Pons (tissue), 1 donor: ENCODE results near the gene LTBP1.
"Not testable (repeated sequence)": the region's sequence is repeated elsewhere in the genome, so short reads cannot be mapped to it uniquely, and the experiment has no call there.

ENCODE experiments used
- DNase-seq: peaks from one replicate; pipeline ENCODE4 v3.0.0-alpha.2; 2016; ENCODE audit warnings: low spot score

LTBP1 gene

DNA sequence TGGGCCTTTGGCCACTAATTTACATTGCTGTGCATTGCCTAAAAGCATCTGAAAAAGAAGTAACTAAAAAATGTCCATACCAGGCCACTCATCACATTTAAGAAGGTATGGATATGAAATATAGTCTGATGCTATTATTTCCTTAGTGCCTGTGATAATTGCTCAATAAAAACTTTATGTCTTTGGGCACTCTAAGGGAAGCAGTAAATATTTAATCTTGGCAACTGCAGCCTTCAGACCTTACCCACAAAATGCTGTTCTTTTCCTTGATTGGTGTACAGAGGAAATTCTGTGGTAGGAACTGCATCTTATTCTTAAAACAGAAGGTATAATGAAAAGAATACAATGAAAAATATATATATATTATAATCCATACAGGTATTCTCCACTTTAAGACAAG, 403.9 kb downstream of the LTBP1 start:
- no peak for DNase-seq

DNA sequence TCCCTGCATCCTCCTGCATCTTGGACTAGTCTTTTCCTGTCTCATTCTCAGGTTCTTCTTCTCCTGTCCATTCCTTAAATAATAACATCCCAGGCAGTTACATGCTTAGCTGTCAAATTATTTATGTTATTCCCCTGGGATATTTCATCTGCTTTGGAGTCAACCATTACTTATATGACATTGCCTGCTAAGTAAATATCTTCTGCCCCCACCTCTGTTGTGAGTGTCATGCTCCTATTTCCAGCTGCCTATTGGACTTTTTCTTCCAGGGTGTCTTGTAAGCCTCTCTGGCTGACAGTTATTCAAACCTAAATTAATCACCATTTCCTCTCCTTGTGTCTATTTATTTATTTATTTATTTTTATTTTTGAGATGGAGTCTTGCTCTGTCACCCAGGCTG, 405.0 kb downstream of the LTBP1 start:
- no peak for DNase-seq

DNA sequence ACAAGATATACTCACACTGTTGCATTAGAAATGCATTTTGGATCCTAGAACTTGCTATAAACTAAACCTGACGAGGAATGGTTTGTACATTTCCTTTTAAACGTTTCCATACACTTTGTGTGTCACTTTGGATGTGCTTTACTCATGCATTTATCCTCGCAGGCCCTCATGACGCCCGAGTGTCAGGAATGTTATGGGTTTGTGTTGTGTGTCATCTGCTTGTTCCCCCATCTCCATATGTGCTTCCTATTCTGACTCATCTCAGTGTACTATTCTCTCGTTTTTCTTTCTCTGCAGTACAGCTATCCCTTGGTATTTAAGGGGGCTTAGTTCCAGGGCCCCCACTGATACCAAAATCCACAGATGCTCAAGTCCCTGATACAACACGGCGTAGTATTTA, 408.2 kb downstream of the LTBP1 start:
- no peak for DNase-seq

DNA sequence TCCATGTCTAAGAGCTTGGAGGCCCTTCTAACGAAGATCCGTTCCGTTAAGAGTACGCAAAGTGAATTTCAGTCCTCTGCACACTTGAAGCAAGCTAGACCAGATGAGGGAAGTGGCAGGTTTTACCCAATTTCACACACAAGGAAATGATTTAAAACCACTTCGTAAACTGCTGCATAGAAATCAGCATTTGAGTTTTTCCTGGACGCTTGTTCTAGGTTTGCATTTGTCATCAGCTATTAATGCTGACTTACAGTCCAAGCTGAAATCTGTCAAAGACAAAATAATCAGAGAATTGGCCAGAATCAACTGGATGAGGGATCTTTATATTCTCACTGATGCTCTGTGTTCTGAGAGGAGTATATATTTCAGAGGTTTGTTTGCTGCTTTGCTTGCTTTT, 412.1 kb downstream of the LTBP1 start:
- no peak for DNase-seq

DNA sequence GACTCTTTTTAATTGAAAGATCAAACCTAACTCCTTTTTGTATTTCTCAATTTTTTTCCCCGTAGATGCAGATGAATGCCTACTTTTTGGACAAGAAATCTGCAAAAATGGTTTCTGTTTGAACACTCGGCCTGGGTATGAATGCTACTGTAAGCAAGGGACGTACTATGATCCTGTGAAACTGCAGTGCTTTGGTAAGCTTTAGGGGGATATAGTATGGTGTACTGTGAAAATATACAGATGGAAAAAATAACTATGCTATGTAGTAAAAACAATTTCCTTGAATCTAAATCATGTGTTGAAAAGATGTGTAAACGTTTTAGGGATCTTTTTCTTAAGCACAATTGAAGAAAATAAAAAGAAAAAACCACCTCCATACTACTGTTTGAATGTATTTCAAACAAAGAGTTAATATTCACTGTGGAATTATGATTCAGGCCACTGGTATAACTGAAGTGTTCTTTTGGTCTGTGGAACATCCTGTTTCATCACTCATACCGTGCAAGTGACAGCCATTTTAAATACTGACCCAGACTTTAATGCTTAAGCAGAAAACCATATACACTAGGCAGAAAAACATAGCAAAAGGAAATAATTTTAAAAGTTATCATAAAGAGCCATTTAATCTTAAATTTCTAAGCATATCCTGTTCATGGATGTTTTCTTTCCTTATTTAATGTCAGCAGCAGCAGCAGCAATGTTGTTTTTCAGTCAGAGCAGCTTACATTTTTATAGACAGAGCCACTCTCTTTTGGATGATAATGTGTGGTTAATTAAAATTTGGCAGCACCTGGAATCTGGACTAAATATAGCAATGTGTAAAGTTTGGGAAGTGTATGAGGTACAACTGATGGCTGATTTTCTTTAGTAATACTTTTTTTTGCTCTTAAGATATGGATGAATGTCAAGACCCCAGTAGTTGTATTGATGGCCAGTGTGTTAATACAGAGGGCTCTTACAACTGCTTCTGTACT, 416.9 kb downstream of the LTBP1 start:
- DNase-seq, result no peak

DNA sequence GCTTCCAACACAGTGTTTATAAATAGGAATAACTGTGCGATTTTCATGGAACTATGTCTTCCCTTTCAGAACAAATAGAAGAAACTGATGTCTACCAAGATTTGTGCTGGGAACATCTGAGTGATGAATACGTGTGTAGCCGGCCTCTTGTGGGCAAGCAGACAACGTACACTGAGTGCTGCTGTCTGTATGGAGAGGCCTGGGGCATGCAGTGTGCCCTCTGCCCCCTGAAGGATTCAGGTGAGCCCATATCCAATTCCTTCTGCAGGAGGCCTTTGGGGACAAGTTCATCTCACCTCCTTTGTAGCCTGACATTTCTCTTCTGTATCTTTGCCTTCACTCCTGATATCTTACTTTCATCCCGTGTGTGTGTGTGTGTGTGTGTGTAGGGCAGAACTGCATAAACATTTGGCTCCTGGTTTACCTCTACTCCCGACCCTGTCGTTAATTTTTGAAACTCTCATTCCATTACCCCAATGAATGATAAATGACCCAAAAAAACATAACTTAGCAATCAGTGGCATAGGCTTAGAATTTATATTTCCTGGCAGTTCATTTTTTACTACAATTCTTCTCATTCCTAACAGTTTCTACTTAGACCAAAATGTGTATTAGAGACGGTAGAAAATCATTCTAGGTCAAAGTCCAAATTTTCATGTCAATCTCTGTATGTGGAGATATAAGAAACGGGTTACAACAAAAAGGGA, 418.7 kb downstream of the LTBP1 start:
- no peak for DNase-seq

DNA sequence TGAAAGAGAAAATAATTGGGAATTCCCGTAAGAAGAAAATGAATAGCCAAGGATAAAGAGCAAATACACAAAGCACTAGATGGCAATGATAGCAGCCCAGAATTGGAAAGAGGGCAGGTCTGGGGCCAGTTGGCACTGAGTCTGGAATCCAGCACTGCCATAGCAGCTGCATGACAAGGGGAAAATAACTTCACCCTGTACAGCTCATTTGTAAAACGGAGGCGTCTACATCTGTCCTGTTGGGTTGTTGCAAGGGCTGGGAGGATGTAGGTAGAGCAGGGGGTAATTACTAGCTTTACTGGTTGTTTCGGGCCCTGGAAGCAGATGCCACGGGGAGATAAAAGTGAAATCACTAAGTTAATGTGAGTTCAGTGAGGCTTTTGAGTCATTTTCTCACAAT, 419.7 kb downstream of the LTBP1 start:
- DNase-seq, result peak; percentile 60

DNA sequence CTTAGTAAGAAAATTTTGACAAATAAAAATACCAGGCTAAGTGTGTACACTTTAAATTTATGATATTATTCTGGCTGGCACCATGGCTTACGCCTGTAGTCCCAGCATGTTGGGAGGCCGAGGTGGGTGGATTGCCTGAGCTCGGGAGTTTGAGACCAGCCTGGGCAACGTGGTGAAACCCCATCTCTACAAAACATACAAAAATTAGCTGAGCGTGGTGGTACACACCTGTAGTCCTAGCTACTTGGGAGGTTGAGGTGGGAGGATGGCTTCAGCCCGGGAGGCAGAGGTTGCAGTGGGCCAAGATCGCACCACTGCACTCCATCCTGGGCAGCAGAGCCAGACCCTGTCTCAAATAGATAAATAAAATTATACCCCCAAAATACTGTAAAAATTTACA, 421.8 kb downstream of the LTBP1 start:
- not testable (repeated sequence) for DNase-seq

DNA sequence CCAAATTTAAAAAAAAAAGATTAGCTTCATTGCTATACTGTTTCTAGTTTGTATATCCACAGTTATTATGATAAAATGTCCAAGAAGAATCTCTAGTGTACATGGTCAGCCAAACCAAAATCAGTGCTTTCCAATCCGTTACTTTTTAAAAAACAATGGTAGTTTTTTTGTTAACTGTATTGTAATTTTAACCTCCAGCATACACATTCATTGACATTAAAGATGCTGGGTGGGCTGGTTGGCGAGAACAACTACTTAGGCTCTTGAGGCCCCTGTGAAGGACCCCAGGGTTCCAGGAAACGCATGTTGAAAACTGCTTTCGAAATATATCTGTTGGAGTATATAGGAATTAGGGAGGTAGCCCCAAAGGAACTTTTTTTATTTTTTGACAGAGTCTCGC, 422.4 kb downstream of the LTBP1 start:
- DNase-seq, result no peak

DNA sequence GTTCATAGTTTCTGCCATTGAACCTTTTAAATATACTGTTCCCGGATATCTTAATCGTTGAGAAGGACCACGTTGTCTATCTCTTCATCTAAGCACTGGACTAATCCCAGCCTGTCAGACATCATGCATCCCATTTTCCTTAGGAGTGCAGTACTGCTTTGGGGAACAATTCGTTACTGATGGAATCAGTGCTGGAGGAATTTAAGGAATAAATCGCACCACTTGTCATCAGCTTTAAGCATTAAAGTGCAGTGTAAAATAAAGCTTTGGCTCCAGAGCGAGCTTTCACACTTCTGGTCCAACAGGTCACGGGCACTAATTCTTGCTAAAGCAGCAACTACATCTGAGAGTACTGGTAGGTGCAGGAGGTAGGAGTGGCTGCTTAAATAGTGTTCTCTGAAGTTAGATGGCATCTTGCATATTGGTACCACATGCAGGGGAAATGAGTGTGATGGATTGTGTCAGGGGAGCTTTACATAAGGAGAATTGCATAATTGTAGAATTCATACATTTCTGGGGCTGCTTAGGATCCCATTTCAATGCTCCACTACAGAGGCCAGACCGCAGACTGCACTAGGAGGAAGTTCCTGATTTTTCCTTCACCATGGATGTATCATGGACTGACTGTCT, 424.0 kb downstream of the LTBP1 start:
- DNase-seq, result no peak

DNA sequence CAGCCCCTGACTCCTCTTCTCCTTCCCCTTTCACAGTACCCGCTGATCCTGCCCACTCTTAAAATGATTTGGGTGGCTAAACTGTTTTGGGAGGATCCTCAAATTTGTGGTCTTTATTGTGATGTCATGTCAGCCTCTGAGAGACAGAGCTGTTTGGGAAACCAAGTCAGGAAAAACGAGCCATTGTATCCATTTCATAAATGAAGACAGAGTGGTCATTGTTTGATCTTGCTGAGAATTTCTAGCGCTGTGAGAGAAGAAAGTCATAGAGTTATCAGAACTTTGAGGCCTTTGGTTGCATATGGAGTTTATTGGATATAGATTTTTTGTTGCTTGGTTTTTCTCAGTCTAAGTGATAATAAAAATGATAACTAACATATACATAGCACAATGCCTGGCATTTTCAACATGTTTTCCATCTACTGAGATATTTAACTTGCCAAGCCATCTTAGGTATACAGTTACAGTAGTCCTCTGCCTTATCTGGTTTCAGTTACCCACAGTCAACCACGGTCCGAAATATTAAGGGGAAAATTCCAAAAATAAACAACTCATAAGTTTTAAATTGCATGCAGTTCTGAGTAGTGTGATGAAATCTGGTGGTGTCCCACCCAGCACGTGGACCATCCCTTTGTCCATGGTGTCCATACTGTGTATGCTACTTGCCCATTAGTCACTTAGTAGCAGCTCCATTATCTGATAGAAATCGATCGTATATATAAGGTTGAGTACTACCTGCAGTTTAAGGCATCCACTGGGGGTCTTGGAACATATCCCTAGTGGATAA, 424.7 kb downstream of the LTBP1 start:
- peak; percentile 79 for DNase-seq

DNA sequence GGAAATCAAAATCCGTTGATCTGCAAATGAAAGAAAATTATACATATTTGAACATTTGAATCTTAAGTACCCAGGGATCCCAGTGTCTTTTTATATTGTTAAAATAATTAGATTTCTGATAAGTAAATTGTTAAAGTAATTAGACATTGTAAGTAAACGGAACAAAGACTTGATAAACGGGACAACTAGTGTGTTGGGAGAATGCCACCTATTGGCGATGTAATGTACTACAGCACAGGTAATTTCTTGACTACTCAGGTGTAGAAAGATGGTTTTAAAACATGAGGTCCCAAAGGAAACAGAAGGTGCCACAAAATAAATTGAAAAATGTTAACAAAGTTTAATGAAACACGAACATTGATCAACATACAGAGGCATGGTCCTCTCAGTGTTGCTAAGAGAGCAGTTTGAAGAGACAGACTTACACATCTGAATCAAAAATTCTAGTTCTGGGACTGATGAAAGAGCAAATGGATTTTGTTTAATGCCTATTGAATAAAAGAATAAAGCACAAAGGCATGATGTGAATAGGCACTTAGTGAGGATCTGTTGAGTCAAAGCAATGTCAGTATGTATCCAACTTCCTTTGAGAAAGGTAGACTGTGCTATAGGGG, 426.3 kb downstream of the LTBP1 start:
- peak; percentile 82 for DNase-seq

DNA sequence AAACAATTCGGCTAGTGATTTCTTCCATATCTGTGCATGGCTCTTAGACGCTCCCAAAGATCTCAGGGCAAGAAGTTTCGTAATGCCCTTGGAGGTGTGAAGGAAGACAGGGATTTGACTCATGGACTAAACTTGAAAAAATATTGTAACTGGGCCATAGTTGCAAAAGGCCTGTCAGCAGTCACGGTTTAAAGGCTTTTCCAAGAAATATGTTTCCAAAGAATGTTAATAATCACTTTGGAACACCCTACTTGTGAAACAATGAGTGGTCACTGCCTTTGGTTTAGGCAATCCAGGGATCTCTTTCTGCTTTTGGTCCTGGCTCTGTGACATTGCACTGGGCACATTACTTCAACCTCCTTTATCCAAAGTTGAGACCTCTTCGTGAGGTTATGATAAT, 427.2 kb downstream of the LTBP1 start:
- DNase-seq, result no peak

DNA sequence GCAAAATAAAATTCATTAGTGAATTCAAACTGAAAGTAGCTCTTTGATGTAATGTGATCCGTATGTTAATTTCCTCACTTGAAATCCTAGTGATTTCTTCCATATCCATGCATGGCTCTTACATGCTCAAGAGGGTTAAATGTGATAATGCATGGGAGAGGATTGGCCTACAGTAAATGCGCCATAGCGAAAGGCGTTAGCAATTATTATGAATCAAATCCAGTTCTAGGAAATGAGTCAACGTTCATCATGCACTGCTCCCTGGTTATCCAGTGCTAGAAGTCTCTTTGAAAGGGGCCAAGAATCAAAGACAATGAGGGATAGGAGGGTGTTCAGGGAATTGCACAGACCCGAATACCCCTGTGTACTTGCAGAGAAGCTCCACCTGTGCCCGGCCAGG, 428.3 kb downstream of the LTBP1 start:
- DNase-seq, result no peak

DNA sequence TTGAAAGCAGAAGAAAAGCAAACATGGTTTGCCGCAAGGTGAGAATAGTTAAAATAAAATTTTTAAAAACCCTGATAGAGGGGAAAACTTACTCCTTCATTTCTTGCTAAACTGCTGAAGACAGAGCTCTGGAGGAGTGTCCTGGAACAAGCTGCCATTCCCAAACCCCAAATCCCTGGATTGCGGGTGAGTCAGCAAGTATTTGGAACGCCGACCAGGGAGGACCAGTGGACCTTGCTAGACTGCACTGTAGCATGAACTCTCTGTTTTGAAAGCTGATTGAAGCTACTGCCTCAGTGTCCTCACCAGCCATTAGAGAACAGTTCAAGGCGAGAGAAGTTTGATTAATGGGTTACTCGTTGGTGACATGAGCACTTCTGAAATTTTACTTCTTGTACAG, 430.3 kb downstream of the LTBP1 start:
- no peak for DNase-seq

DNA sequence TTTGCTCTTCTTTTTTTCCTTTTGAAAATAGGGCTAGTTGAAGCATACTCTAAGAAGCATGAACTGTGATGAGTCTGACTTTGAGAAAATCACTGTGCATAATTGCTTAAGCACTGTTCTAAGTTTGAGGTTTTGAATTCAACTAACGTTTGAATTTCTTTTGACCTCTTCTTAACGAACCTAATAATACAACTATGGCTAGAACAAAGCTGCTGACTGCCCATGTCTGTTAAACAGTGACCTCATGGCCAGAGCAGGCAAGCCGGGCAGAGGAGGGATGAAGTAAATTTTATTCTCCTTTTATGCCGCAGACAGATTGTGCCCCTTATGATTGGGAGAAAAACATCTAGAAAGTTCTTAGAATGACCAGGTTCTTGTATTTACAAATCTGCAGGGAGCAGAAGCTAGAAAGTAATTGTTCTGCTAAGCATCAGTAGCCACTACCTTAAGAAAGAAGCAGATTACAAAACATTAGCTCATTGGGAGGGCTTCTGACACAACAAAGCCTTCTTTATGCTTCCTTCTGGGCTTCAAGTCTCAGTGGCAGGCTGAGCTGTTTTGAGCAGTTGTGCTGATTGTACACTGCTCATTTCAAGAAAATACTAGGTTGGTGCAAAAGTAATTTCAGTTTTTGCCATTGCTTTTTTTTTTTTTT, 431.9 kb downstream of the LTBP1 start:
- peak; percentile 95 for DNase-seq

DNA sequence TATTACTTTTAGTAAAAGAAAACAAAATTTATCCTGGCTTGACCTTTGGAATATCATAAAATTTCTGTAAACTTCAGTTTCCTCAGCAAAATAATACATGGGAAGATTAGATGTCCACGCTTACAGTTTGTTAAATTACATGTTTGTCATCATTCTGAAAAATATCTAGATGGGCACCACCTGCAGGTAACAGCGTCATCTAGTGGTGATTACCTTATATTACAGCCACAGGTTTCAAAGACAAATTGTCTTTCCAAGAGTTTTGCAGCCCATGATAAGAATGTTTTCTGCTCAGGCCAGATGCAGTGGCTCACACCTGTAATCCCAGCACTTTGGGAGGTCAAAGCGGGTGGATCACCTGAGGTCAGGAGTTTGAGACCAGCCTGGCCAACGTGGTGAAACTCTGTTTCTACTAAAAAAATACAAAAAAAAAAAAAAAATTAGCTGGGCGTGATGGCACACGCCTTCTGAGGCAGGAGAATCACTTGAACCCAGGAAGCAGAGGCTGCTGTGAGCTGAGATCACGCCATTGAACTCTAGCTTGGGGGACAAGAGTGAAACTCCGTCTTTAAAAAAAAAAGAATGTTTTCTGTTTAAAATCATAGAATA, 433.4 kb downstream of the LTBP1 start:
- DNase-seq, result no peak

DNA sequence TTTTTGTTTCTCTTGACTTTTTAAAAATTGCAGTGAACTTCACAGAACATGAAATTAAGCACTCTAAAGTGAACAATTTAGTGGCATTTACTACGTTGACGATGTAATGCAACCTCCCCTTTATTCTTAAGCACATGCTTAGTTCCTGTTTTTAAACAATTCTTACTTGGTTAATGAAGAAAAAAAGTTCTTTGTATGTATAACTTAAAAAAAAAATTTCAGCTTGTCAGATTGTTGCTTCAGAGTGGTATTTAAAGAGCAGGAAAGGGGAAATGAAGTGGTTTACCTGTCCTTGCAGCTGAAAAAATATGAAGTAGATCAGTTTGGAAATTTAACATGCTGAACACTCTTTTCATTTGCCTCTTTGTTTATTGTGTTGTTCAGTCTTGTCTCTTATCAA, 434.0 kb downstream of the LTBP1 start:
- DNase-seq, result no peak

DNA sequence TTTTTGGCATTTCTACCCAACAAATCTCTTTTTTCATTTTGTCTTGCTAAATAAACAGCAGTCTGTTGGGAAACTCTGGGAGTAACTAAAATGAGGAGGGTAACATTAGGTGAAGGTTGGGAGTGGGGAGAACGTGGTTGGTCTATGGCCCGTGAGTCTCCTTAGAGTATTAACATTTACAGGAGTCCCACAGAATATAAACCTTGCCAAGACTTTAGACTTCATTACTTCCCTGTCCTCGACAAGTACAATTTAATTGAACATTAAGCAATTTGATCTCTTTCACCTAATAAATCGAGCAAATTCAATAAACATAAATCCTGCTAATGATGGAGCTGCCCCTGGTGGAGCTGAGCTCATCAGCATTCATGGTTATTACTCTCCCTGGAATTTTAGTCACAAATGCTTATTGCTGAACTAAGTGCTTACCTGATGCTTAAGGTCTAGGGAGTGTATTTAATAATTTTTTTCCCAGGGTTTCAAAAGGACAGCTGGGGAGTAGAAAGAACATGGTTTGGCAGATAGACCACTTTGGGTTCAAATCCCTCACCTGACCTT, 434.6 kb downstream of the LTBP1 start:
- no peak for DNase-seq

DNA sequence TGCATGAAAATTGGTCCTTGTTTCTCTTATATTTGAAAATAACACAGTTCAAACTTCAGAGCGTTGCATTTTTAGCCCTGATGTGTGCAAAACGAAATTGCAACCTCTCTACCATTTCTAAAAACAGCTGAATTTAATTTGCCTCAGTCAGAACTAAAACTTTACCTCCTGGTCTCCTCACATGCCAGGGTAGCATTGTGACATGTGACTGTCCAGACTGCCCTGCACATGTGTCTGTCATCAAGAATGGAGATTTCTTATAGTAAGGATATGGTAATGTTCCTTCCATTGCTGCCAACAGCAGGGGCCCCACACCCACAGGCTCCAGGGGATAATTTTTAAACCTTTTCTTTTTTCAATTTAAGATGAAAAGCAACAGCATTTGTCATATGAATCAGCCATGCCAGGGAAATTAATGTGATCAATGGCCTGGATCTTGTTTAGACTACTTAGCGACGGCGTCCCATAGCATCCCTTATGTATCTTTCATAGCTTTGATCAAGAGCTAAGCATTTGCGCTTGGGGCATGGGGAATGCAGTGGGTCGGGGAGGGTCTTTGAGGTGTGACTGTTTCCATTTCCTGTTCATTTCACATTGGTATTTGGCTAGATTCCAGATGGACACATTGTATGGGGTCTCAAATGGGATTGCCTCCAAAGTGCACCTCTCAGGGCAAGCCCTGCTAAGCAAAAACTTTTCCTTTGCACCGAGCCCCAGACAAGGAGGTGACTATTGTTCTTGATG, 437.3 kb downstream of the LTBP1 start:
- no peak for DNase-seq
